ENCODE results near the gene HOXA9. TPM values are rescaled to one million over a fixed set of nuclear protein-coding genes. Genes with fewer than 3 reads are reported as not detected.
A peak's percentile ranks its signal among the peaks of the same experiment; 100 is the strongest.

Gene HOXA9
- total RNA-seq, 4 donors from 2014 or later = 0.54 to 0.89 TPM; not detected in 2

GRCh38 chr7:27113991-27114769 is 51.2 kb downstream of the HOXA9 start:
- TF ChIP-seq POLR2A (IDR thresholded peaks at IDR 0.05) (peak in 1 of 2 donors; percentile 10), EP300 (IDR thresholded peaks at IDR 0.05) (no peak)
- TF ChIP-seq, protein P1, sequence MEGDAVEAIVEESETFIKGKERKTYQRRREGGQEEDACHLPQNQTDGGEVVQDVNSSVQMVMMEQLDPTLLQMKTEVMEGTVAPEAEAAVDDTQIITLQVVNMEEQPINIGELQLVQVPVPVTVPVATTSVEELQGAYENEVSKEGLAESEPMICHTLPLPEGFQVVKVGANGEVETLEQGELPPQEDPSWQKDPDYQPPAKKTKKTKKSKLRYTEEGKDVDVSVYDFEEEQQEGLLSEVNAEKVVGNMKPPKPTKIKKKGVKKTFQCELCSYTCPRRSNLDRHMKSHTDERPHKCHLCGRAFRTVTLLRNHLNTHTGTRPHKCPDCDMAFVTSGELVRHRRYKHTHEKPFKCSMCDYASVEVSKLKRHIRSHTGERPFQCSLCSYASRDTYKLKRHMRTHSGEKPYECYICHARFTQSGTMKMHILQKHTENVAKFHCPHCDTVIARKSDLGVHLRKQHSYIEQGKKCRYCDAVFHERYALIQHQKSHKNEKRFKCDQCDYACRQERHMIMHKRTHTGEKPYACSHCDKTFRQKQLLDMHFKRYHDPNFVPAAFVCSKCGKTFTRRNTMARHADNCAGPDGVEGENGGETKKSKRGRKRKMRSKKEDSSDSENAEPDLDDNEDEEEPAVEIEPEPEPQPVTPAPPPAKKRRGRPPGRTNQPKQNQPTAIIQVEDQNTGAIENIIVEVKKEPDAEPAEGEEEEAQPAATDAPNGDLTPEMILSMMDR (IDR thresholded peaks at IDR 0.05) = peak in 1 of 4 experiments; percentile 5
- H3K4me1 ChIP-seq = peaks cover 0 to 52% (median 26%) of the 10 kb centered on the region in 3 donors
- H3K27me3 ChIP-seq = no peaks in the 10 kb centered on the region
- WGBS, 2 donors (ENCODE audit: low coverage in 1 of 2) = 4 to 8% methylated on average over 3 to 5 of the region's 26 CpGs
- peak overlapping the region; percentile 90 to 99 (median 98) for H3K27ac ChIP-seq
- H3K4me3 ChIP-seq = peak overlapping the region; percentile 51 to 79
- H3K36me3 ChIP-seq = no peaks in the 10 kb centered on the region
- ATAC-seq = peak; percentile 54
- H3K9me3 ChIP-seq = no peaks in the 10 kb centered on the region

GRCh38 chr7:27112955-27113949 is 52.1 kb downstream of the HOXA9 start:
- Histone ChIP-seq H3K36me3 (no peaks in the 10 kb centered on the region), H3K27ac (peak overlapping the region; percentile 90 to 99 (median 98)), H3K27me3 (no peaks in the 10 kb centered on the region), H3K4me1 (peaks cover 0 to 52% (median 22%) of the 10 kb centered on the region in 3 donors), H3K4me3 (peak overlapping the region; percentile 51 to 79), H3K9me3 (no peaks in the 10 kb centered on the region)
- WGBS, 2 donors (ENCODE audit: low coverage in 1 of 2) = 7 to 10% methylated on average over 3 to 7 of the region's 57 CpGs
- TF ChIP-seq POLR2A (IDR thresholded peaks at IDR 0.05) (peak; percentile 23 to 64), EP300 (IDR thresholded peaks at IDR 0.05) (no peak), POLR2AphosphoS5 (IDR thresholded peaks at IDR 0.05) (peak; percentile 90)
- TF ChIP-seq, protein P1 (IDR thresholded peaks at IDR 0.05) = no peak
- peak; percentile 2 for ATAC-seq

Small RNA genes lying within 50 kb of the gene (small RNA-seq; reads per million reads assigned to genes)
- gene AC004080.5 (0 reads per million in 4 donors), gene RF02140 (0 reads per million in 4 donors), gene RF02141 (0 reads per million in 4 donors)

Other genes with a start within 250 kb of the HOXA9 start
- gene HOXA1, start 69.5 kb downstream of the HOXA9 start, total RNA-seq = 1 to 10 TPM in 1 of 4 donors, under 1 TPM in 2, not detected in 1; 0.23 to 2.3 (median 0.27) TPM
- gene HOXA2, start 62.9 kb downstream of the HOXA9 start, total RNA-seq = 1 to 10 TPM; 3.1 to 7.0 (median 5.0) TPM
- 10 to 100 TPM in 3 of 4 donors, 1 to 10 TPM in 1; 8.6 to 20.2 (median 15.3) TPM for gene HOXA4, start 34.8 kb downstream of the HOXA9 start, total RNA-seq
- gene HOXA5, start 21.9 kb downstream of the HOXA9 start, total RNA-seq = 10 to 100 TPM; 11.0 to 34.6 (median 29.3) TPM
- 10 to 100 TPM in 1 of 4 donors, under 1 TPM in 1, not detected in 2; 0.46 to 12.7 TPM for gene HOXA6, start 17.8 kb downstream of the HOXA9 start, total RNA-seq
- gene HOXA3, start 13.0 kb downstream of the HOXA9 start, total RNA-seq = 10 to 100 TPM in 2 of 4 donors, 1 to 10 TPM in 2; 6.4 to 22.6 (median 10.3) TPM
- gene HOXA7, start 8.9 kb downstream of the HOXA9 start, total RNA-seq = 1 to 10 TPM in 3 of 4 donors, under 1 TPM in 1; 0.85 to 5.1 (median 1.4) TPM
- gene HOXA10, start 8.8 kb upstream of the HOXA9 start, total RNA-seq = under 1 TPM in 1 of 4 donors, not detected in 3; 0.67 TPM
- gene HOXA11, start 19.7 kb upstream of the HOXA9 start, total RNA-seq = under 1 TPM in 1 of 4 donors, not detected in 3; 0.12 TPM
- under 1 TPM in 1 of 4 donors, not detected in 3; 0.12 TPM for gene HOXA13, start 34.6 kb upstream of the HOXA9 start, total RNA-seq
- gene EVX1, start 77.3 kb upstream of the HOXA9 start, total RNA-seq = not detected